ENCODE measurements around the gene C11orf68. TPM values are rescaled to one million over a fixed set of nuclear protein-coding genes. Genes with fewer than 3 reads are reported as not detected.

The C11orf68 gene
- total and polyA plus RNA-seq, 2 donors (not counting 1 experiment from before 2014, with no cell fraction given), result 34.9 to 50.6 TPM

GRCh38 chr11:65958291-65958690 lies 39.4 kb upstream of the C11orf68 start:
- H3K4me3 Mint-ChIP-seq, result no peak overlapping the region
- intact Hi-C loops (cut with micrococcal nuclease), result no loop called here
- TF ChIP-seq EZH2 (IDR thresholded peaks at IDR 0.05; ENCODE audit: borderline replicate concordance, insufficient read depth, low read depth, low read length, poor library complexity, severe bottlenecking) (no peak), CTCF (IDR thresholded peaks at IDR 0.05) (no peak)
- H3K4me1 Mint-ChIP-seq, result peaks cover 45% of the 10 kb centered on the region
- ChIA-PET POLR2A (interaction anchor here (0.7 kb wide), 1 partner anchor 472 kb away, joined by 6 read pairs; no protein-coding TSS in a partner anchor), CTCF (interaction anchor here (0.5 to 3.2 kb wide), 4 partner anchors 28 to 113 kb away, joined by 4 to 14 read pairs (median 6); partner anchors contain the start of gene CCDC85B)
- Histone ChIP-seq H3K79me2 (ENCODE audit: control insufficient read depth, insufficient read depth, low read length) (peaks cover 23% of the 10 kb centered on the region), H3K9ac (ENCODE audit: low read length) (no peak overlapping the region), H3K27me3 (replicated peaks in 1 of 4; ENCODE audit: control extremely low read depth in 1 of 4, control insufficient read depth in 3 of 4, insufficient read depth in 4 of 4, low read length in 3 of 4) (no peaks in the 10 kb centered on the region), H3K4me3 (ENCODE audit: control extremely low read depth in 1 of 5, extremely low read depth in 1 of 5, insufficient read depth in 1 of 5, low read depth in 2 of 5, low read length in 4 of 5) (no peak overlapping the region), H3K4me2 (replicated peaks; ENCODE audit: low read depth, low read length, poor library complexity, severe bottlenecking) (no peak overlapping the region), H2AFZ (ENCODE audit: insufficient read depth, low read depth, low read length, poor library complexity, severe bottlenecking) (no peak overlapping the region), H3K27ac (ENCODE audit: low read length in 2 of 2) (peak overlapping the region in 1 of 2 donors; percentile 11), H4K20me1 (ENCODE audit: control insufficient read depth, insufficient read depth, low read length, poor library complexity, severe bottlenecking) (peaks cover 10% of the 10 kb centered on the region), H3K4me1 (ENCODE audit: control insufficient read depth in 2 of 2, insufficient read depth in 2 of 2, low read length in 2 of 2) (peaks cover 31 to 40% of the 10 kb centered on the region in 2 donors), H3K36me3 (replicated peaks in 1 of 2; ENCODE audit: control extremely low read depth in 1 of 2, control insufficient read depth in 1 of 2, extremely low read depth in 1 of 2, insufficient read depth in 2 of 2, low read length in 1 of 2) (no peaks in the 10 kb centered on the region), H3K9me3 (ENCODE audit: control extremely low read depth in 1 of 3, control insufficient read depth in 2 of 3, insufficient read depth in 1 of 3, low read length in 2 of 3) (peaks cover 0 to 3% (median 0%) of the 10 kb centered on the region in 3 donors)
- no peaks in the 10 kb centered on the region for H3K9me3 Mint-ChIP-seq (ENCODE audit: insufficient read depth)
- no CpG with 5 or more reads among the region's 4 CpGs for WGBS (ENCODE audit: insufficient coverage)
- ATAC-seq (ENCODE audit: low read depth) (no peak), DNase-seq (no peak)
- H3K27me3 Mint-ChIP-seq, result no peaks in the 10 kb centered on the region
- peak overlapping the region; percentile 63 for H3K27ac Mint-ChIP-seq

DNA sequence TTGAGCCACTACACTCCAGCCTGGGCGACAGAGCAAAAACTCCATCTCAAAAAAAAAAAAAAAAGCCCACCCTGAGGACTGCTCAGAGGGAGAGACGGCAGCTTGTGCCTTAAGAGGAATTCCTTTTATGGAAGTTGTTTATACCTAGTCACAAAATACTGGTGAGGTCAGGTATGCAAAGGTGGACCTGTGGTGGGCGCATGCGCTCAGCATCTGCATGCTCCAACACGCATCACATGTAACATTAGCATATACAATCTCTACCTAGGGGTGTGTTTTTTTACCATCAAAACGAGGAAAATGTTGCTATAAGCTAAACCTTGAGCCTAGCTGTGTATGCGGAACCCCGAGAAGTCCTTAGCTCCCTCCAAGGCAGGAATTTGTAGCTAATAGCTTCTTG lies 35.9 kb upstream of the C11orf68 start:
- Histone ChIP-seq H3K27ac (ENCODE audit: low read length in 2 of 2) (no peak overlapping the region), H3K4me2 (replicated peaks; ENCODE audit: low read depth, low read length, poor library complexity, severe bottlenecking) (no peak overlapping the region)
- 90% methylated on average over 5 of the region's 8 CpGs for whole genome bisulfite sequencing (ENCODE audit: insufficient coverage)

More for the DNA sequence above, 35.9 kb upstream of the C11orf68 start:
- Histone ChIP-seq H3K9me3 (ENCODE audit: control extremely low read depth in 1 of 3, control insufficient read depth in 2 of 3, insufficient read depth in 1 of 3, low read length in 2 of 3) (peaks cover 0 to 3% (median 0%) of the 10 kb centered on the region in 3 donors), H3K79me2 (ENCODE audit: control insufficient read depth, insufficient read depth, low read length) (no peaks in the 10 kb centered on the region), H4K20me1 (ENCODE audit: control insufficient read depth, insufficient read depth, low read length, poor library complexity, severe bottlenecking) (no peaks in the 10 kb centered on the region), H3K9ac (ENCODE audit: low read length) (no peak overlapping the region), H2AFZ (ENCODE audit: insufficient read depth, low read depth, low read length, poor library complexity, severe bottlenecking) (no peak overlapping the region), H3K4me1 (ENCODE audit: control insufficient read depth in 2 of 2, insufficient read depth in 2 of 2, low read length in 2 of 2) (peaks cover 17 to 20% of the 10 kb centered on the region in 2 donors), H3K27me3 (replicated peaks in 1 of 4; ENCODE audit: control extremely low read depth in 1 of 4, control insufficient read depth in 3 of 4, insufficient read depth in 4 of 4, low read length in 3 of 4) (no peaks in the 10 kb centered on the region), H3K4me3 (ENCODE audit: control extremely low read depth in 1 of 5, extremely low read depth in 1 of 5, insufficient read depth in 1 of 5, low read depth in 2 of 5, low read length in 4 of 5) (no peak overlapping the region), H3K36me3 (replicated peaks in 1 of 2; ENCODE audit: control extremely low read depth in 1 of 2, control insufficient read depth in 1 of 2, extremely low read depth in 1 of 2, insufficient read depth in 2 of 2, low read length in 1 of 2) (no peaks in the 10 kb centered on the region)
- DNase-seq (no peak), ATAC-seq (ENCODE audit: low read depth) (no peak)
- ChIA-PET CTCF (interaction anchor here (1.5 kb wide), 1 partner anchor 65 kb away, joined by 3 read pairs; the partner anchor contains the start of gene CCDC85B), POLR2A (interaction anchor here (1.1 kb wide), 1 partner anchor 65 kb away, joined by 3 read pairs; no protein-coding TSS in a partner anchor)
- Mint-ChIP-seq H3K27ac (no peak overlapping the region), H3K27me3 (peaks cover 3% of the 10 kb centered on the region), H3K9me3 (ENCODE audit: insufficient read depth) (no peaks in the 10 kb centered on the region), H3K4me1 (peaks cover 24% of the 10 kb centered on the region), H3K4me3 (no peak overlapping the region)
- TF ChIP-seq CTCF (IDR thresholded peaks at IDR 0.05), result no peak
- no peak for TF ChIP-seq EZH2 (IDR thresholded peaks at IDR 0.05; ENCODE audit: borderline replicate concordance, insufficient read depth, low read depth, low read length, poor library complexity, severe bottlenecking)
- intact Hi-C loops (cut with micrococcal nuclease), result no loop called here
